C1 segment of cervical spinal cord (tissue), 14 donors: ENCODE results near the gene RER1.

ENCODE experiments used
- DNase-seq, 14 donors: peaks; one replicate each; lab custom pipeline; 2025; lab: John Stamatoyannopoulos, UW

Gene RER1

GRCh38 chr1:2353551-2354438 lies 37.8 kb upstream of the RER1 start:
- no peak for DNase-seq

- no peak for DNase-seq
Observed at GRCh38 chr1:2354511-2355372, 36.9 kb upstream of the RER1 start.

- DNase-seq: no peak
Observed at GRCh38 chr1:2355373-2356261, 36.0 kb upstream of the RER1 start.

- no peak for DNase-seq
Observed at GRCh38 chr1:2356401-2356800, 35.2 kb upstream of the RER1 start.

- DNase-seq: no peak
Observed at GRCh38 chr1:2356911-2357845, 34.5 kb upstream of the RER1 start.

- DNase-seq: no peak
Observed at GRCh38 chr1:2358072-2358471, 33.6 kb upstream of the RER1 start.

- DNase-seq: no peak
Observed at GRCh38 chr1:2358651-2359640, 32.7 kb upstream of the RER1 start.

- no peak for DNase-seq
Observed at GRCh38 chr1:2360588-2361364, 30.9 kb upstream of the RER1 start.

GRCh38 chr1:2363847-2364513 lies 27.7 kb upstream of the RER1 start:
- DNase-seq: no peak

- DNase-seq: no peak
Observed at GRCh38 chr1:2368053-2368744, 23.4 kb upstream of the RER1 start.

GRCh38 chr1:2372551-2373490 lies 18.8 kb upstream of the RER1 start:
- DNase-seq: no peak

GRCh38 chr1:2373551-2374251 lies 17.9 kb upstream of the RER1 start:
- DNase-seq: no peak

- DNase-seq: no peak
Observed at GRCh38 chr1:2374252-2375155, 17.1 kb upstream of the RER1 start.

GRCh38 chr1:2375246-2375922 lies 16.3 kb upstream of the RER1 start:
- no peak for DNase-seq
